Hepatocyte (in vitro differentiated cells): ENCODE results near the gene CCL17.

Source experiments
- CTCF ChIP-seq: fragments of 200-600 bp; sonication (generic); IDR thresholded peaks from 2 replicates; pipeline ENCODE4 v1.5.1; 2016; ENCODE audit warnings: antibody characterized with exemption, mild to moderate bottlenecking; ENCODE audit not compliant: poor library complexity
- EZH2phosphoT487 ChIP-seq: fragments of 200-600 bp; sonication (generic); IDR thresholded peaks from one replicate; pipeline ENCODE4 v1.6.1; 2018; ENCODE audit warnings: antibody characterized with exemption, mild to moderate bottlenecking, low read depth, moderate library complexity; ENCODE audit not compliant: unreplicated experiment, severe bottlenecking

GRCh38 chr16:57394444-57394843, 10.1 kb upstream of the CCL17 start:
- TF ChIP-seq CTCF (no peak), EZH2phosphoT487 (no peak)
